IMR-90 (cell line): Measurements from ENCODE around the gene STEAP3.

Experiments
- CEBPB ChIP-seq: IDR thresholded peaks from 2 replicates; pipeline ENCODE4 v1.6.1; 2012; ENCODE audit warnings: low read depth, low read length, improper control_type of control experiment
- ELK1 ChIP-seq: fragments of 150-350 bp; IDR thresholded peaks from 2 replicates; pipeline ENCODE4 v1.6.1; 2016; ENCODE audit warnings: low read depth, mild to moderate bottlenecking, low read length, moderate library complexity, borderline replicate concordance
- FOS ChIP-seq: fragments of 150-350 bp; IDR thresholded peaks from 2 replicates; pipeline ENCODE4 v1.6.1; 2016; ENCODE audit warnings: low read depth, low read length
- MAFK ChIP-seq: IDR thresholded peaks from 2 replicates; pipeline ENCODE4 v1.6.1; 2012; ENCODE audit warnings: low read depth, low read length, improper control_type of control experiment
- MAZ ChIP-seq: IDR thresholded peaks from 2 replicates; pipeline ENCODE4 v1.6.1; 2012; ENCODE audit warnings: low read depth, mild to moderate bottlenecking, low read length, improper control_type of control experiment, moderate library complexity, borderline replicate concordance
- NFE2L2 ChIP-seq: fragments of 150-350 bp; IDR thresholded peaks from 2 replicates; pipeline ENCODE4 v1.6.1; 2016; ENCODE audit warnings: low read depth, mild to moderate bottlenecking, low read length
- POLR2A ChIP-seq: IDR thresholded peaks from 2 replicates; pipeline ENCODE4 v1.6.1; 2012; ENCODE audit warnings: mild to moderate bottlenecking, low read depth, low read length
- RAD21 ChIP-seq: IDR thresholded peaks from 2 replicates; pipeline ENCODE4 v1.6.1; 2012; ENCODE audit warnings: low read length, improper control_type of control experiment
- RCOR1 ChIP-seq: IDR thresholded peaks from 2 replicates; pipeline ENCODE4 v1.6.1; 2012; ENCODE audit warnings: mild to moderate bottlenecking, low read length, improper control_type of control experiment; ENCODE audit not compliant: insufficient replicate concordance
- RFX5 ChIP-seq: IDR thresholded peaks from 2 replicates; pipeline ENCODE4 v1.8.0; 2012; ENCODE audit warnings: low read depth, mild to moderate bottlenecking, low read length, moderate library complexity
- SMC3 ChIP-seq: fragments of 150-350 bp; IDR thresholded peaks from 2 replicates; pipeline ENCODE4 v1.6.1; 2016; ENCODE audit warnings: low read depth, mild to moderate bottlenecking, antibody characterized with exemption, low read length, moderate library complexity
- TF ChIP-seq, protein P1 (sequence below): conservative IDR thresholded peaks from 2 replicates; pipeline ENCODE4 v1.5.1; 2012; ENCODE audit warnings: mild to moderate bottlenecking, low read depth, low read length, improper control_type of control experiment

GRCh38 chr2:119216994-119217393 lies 6.6 kb upstream of the STEAP3 start:
- TF ChIP-seq POLR2A, result no peak
- no peak for TF ChIP-seq CEBPB
- TF ChIP-seq, protein P1, sequence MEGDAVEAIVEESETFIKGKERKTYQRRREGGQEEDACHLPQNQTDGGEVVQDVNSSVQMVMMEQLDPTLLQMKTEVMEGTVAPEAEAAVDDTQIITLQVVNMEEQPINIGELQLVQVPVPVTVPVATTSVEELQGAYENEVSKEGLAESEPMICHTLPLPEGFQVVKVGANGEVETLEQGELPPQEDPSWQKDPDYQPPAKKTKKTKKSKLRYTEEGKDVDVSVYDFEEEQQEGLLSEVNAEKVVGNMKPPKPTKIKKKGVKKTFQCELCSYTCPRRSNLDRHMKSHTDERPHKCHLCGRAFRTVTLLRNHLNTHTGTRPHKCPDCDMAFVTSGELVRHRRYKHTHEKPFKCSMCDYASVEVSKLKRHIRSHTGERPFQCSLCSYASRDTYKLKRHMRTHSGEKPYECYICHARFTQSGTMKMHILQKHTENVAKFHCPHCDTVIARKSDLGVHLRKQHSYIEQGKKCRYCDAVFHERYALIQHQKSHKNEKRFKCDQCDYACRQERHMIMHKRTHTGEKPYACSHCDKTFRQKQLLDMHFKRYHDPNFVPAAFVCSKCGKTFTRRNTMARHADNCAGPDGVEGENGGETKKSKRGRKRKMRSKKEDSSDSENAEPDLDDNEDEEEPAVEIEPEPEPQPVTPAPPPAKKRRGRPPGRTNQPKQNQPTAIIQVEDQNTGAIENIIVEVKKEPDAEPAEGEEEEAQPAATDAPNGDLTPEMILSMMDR, result no peak
- TF ChIP-seq RAD21, result no peak
- no peak for TF ChIP-seq RFX5
- no peak for TF ChIP-seq MAZ
- no peak for TF ChIP-seq FOS
- no peak for TF ChIP-seq MAFK
- no peak for TF ChIP-seq SMC3
- no peak for TF ChIP-seq ELK1
- no peak for TF ChIP-seq RCOR1
- TF ChIP-seq NFE2L2, result no peak
